SK-N-SH treated with all-trans-retinoic acid at 6 μM for 48 hours (cell line): Measurements from ENCODE around the gene GRIN1.
A peak's percentile ranks its signal among the peaks of the same experiment; 100 is the strongest.

Source experiments
- ATAC-seq: fragments of 200-7000 bp; cut with Tn5 transposase; 3 replicates; pipeline ENCODE4 v1.9.1; 2020; ENCODE audit warnings: mild to moderate bottlenecking, moderate library complexity
- ARNTL ChIP-seq: fragments of 450-650 bp; formaldehyde crosslinking; IDR thresholded peaks from 2 replicates; pipeline ENCODE4 v1.5.0; 2020; ENCODE audit warnings: low read depth, mild to moderate bottlenecking, moderate library complexity, borderline replicate concordance
- BACH2 ChIP-seq: fragments of 250-450 bp; sonication (Bioruptor Pico); IDR thresholded peaks from 2 replicates; pipeline ENCODE4 v1.9.0; 2021; ENCODE audit warnings: mild to moderate bottlenecking, borderline replicate concordance
- CSDC2 ChIP-seq: fragments of 250-450 bp; sonication (Bioruptor Pico); IDR thresholded peaks from 2 replicates; pipeline ENCODE4 v1.5.0; 2020; ENCODE audit warnings: mild to moderate bottlenecking, moderate library complexity
- ESRRG ChIP-seq: fragments of 250-450 bp; sonication (Bioruptor Pico); IDR thresholded peaks from 2 replicates; pipeline ENCODE4 v1.6.1; 2021; ENCODE audit warnings: mild to moderate bottlenecking
- GLIS3 ChIP-seq: fragments of 250-450 bp; sonication (Bioruptor Pico); IDR thresholded peaks from 2 replicates; pipeline ENCODE4 v1.5.0; 2020; ENCODE audit warnings: mild to moderate bottlenecking, moderate library complexity
- ISL1 ChIP-seq: fragments of 250-450 bp; sonication (Bioruptor Pico); IDR thresholded peaks from 2 replicates; pipeline ENCODE4 v2.1.2; 2022; ENCODE audit warnings: mild to moderate bottlenecking, moderate library complexity
- OSR1 ChIP-seq: fragments of 250-450 bp; sonication (Bioruptor Pico); IDR thresholded peaks from 2 replicates; pipeline ENCODE4 v1.8.0; 2022; ENCODE audit warnings: moderate library complexity, mild to moderate bottlenecking, inconsistent platforms
- PPARA ChIP-seq: fragments of 250-450 bp; sonication (Bioruptor Pico); IDR thresholded peaks from 2 replicates; pipeline ENCODE4 v1.5.0; 2020; ENCODE audit warnings: mild to moderate bottlenecking, borderline replicate concordance
- RARB ChIP-seq: fragments of 250-450 bp; sonication (Bioruptor Pico); IDR thresholded peaks from 2 replicates; pipeline ENCODE4 v1.8.0; 2021; ENCODE audit warnings: mild to moderate bottlenecking, moderate library complexity
- TCF4 ChIP-seq: fragments of 250-450 bp; sonication (Bioruptor Pico); IDR thresholded peaks from 2 replicates; pipeline ENCODE4 v1.8.0; 2021; ENCODE audit warnings: mild to moderate bottlenecking, moderate library complexity, borderline replicate concordance
- TOX ChIP-seq: fragments of 250-450 bp; sonication (Bioruptor Pico); IDR thresholded peaks from 2 replicates; pipeline ENCODE4 v1.8.0; 2021; ENCODE audit warnings: mild to moderate bottlenecking, moderate library complexity, borderline replicate concordance
- ZC3H10 ChIP-seq: fragments of 250-450 bp; sonication (Bioruptor Pico); IDR thresholded peaks from 2 replicates; pipeline ENCODE4 v1.5.1; 2021; ENCODE audit warnings: mild to moderate bottlenecking, moderate library complexity
- ZFP3 ChIP-seq: fragments of 250-450 bp; sonication (Bioruptor Pico); IDR thresholded peaks from 2 replicates; pipeline ENCODE4 v1.5.0; 2020; ENCODE audit warnings: mild to moderate bottlenecking, moderate library complexity
- ZNF565 ChIP-seq: fragments of 450-650 bp; formaldehyde crosslinking; conservative IDR thresholded peaks from 2 replicates; pipeline ENCODE4 v1.5.0; 2020; ENCODE audit warnings: low read depth, mild to moderate bottlenecking, moderate library complexity
- ZNF70 ChIP-seq: fragments of 450-650 bp; formaldehyde crosslinking; IDR thresholded peaks from 2 replicates; pipeline ENCODE4 v1.5.0; 2020; ENCODE audit warnings: mild to moderate bottlenecking, moderate library complexity
- ZNF8 ChIP-seq: fragments of 450-650 bp; formaldehyde crosslinking; IDR thresholded peaks from 2 replicates; pipeline ENCODE4 v1.5.0; 2020; ENCODE audit warnings: mild to moderate bottlenecking, moderate library complexity
- TF ChIP-seq, protein P1 (sequence below): fragments of 250-450 bp; sonication (Bioruptor Pico); IDR thresholded peaks from 2 replicates; pipeline ENCODE4 v1.5.1; 2020; ENCODE audit warnings: low read depth, mild to moderate bottlenecking, moderate library complexity
- TF ChIP-seq, protein P2 (sequence below): fragments of 250-450 bp; sonication (Bioruptor Pico); IDR thresholded peaks from 2 replicates; pipeline ENCODE4 v1.8.0; 2020; ENCODE audit warnings: mild to moderate bottlenecking, moderate library complexity, borderline replicate concordance
- TF ChIP-seq, protein P3 (sequence below): fragments of 250-450 bp; sonication (Bioruptor Pico); IDR thresholded peaks from 2 replicates; pipeline ENCODE4 v1.5.0; 2020; ENCODE audit warnings: mild to moderate bottlenecking, moderate library complexity
- TF ChIP-seq, protein P4 (sequence below): fragments of 250-450 bp; sonication (Bioruptor Pico); IDR thresholded peaks from 2 replicates; pipeline ENCODE4 v1.8.0; 2021; ENCODE audit warnings: low read depth, mild to moderate bottlenecking, moderate library complexity, borderline replicate concordance
- TF ChIP-seq, protein P5 (sequence below): fragments of 250-450 bp; sonication (Bioruptor Pico); IDR thresholded peaks from 2 replicates; pipeline ENCODE4 v1.5.1; 2021; ENCODE audit warnings: mild to moderate bottlenecking, moderate library complexity

The GRIN1 gene

DNA sequence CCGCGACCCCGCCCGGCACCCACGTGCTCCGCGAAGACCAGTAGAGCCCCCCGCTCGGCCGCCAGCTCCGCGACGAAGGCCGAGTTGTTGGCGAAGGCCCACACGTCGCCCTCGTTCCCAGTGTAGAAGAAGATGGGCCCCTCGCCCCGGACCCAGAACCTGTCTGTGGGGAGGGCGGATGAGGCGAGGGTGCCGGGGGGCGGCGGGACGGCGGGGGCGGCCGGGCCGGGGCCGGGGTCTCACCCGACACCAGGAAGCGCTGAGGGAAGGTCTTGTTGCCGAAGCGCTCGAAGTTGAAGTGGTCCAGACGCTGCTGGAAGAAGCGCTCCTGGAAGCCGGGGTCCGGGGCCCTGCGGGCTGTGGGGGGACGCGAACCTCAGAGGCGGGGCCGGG is 24.7 kb upstream of the GRIN1 start:
- peak; percentile 3; the same call in 2 of the 3 replicates for ATAC-seq
- TF ChIP-seq, protein P1, sequence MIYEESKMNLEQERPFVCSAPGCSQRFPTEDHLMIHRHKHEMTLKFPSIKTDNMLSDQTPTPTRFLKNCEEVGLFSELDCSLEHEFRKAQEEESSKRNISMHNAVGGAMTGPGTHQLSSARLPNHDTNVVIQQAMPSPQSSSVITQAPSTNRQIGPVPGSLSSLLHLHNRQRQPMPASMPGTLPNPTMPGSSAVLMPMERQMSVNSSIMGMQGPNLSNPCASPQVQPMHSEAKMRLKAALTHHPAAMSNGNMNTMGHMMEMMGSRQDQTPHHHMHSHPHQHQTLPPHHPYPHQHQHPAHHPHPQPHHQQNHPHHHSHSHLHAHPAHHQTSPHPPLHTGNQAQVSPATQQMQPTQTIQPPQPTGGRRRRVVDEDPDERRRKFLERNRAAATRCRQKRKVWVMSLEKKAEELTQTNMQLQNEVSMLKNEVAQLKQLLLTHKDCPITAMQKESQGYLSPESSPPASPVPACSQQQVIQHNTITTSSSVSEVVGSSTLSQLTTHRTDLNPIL (CRISPR knock-in tag): no peak
- TF ChIP-seq TCF4: no peak
- no peak for TF ChIP-seq CSDC2 (CRISPR knock-in tag)
- TF ChIP-seq, protein P2, sequence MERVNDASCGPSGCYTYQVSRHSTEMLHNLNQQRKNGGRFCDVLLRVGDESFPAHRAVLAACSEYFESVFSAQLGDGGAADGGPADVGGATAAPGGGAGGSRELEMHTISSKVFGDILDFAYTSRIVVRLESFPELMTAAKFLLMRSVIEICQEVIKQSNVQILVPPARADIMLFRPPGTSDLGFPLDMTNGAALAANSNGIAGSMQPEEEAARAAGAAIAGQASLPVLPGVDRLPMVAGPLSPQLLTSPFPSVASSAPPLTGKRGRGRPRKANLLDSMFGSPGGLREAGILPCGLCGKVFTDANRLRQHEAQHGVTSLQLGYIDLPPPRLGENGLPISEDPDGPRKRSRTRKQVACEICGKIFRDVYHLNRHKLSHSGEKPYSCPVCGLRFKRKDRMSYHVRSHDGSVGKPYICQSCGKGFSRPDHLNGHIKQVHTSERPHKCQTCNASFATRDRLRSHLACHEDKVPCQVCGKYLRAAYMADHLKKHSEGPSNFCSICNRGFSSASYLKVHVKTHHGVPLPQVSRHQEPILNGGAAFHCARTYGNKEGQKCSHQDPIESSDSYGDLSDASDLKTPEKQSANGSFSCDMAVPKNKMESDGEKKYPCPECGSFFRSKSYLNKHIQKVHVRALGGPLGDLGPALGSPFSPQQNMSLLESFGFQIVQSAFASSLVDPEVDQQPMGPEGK (CRISPR knock-in tag): no peak
- no peak for TF ChIP-seq ZNF8 (CRISPR knock-in tag)
- TF ChIP-seq TOX (CRISPR knock-in tag): no peak
- TF ChIP-seq GLIS3: no peak

DNA sequence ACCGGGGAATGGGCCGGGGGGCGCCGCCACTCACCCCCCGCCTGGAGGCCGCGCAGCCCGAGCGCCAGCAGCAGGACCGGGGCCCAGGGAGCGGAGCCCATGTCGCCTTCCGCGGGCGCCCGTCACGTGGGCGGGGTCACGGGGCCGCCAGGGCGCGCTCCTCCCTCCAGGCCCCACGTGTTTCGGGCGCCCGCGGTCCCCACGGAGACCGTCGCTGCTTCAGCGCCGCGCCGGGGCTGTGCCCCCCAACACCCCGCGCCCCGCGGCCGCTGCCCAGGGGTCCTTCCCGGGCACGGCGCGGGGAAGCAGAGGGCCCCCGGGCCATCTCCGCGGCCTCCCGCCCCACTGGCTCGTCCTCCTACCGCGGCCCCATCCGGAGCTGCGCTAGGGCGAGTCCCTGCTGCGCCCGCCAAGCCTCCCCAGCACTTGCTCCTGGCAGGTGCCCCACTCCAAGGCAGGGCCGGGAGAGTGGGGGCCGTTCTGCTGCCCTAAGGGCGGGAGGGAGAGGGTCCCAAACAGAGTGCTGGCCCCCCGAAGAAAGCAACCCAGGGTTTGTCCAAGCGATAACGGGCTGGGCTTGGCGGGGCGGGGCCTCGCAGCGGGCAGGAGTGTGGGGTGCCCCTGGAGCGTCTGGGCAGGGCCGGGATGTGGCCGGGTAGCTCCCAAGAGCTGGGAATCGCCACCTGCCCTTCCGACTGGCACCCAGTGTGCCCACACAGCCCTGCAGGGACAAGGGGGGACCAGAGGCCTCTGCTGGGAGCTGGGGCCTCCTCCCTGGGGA is 24.2 kb upstream of the GRIN1 start, which contains the start of gene DPP7:
TSS of gene DPP7 (minus strand) at position 121 of the 781 bp plus-strand sequence. CDS start at position 101, 20 bp downstream.
- peak; percentile 79 for ATAC-seq
- TF ChIP-seq ZNF70 (no peak), ARNTL (no peak), ESRRG (no peak), CSDC2 (CRISPR knock-in tag) (no peak), ZNF8 (CRISPR knock-in tag) (no peak), ZC3H10 (CRISPR knock-in tag) (no peak), RARB (CRISPR knock-in tag) (no peak), BACH2 (CRISPR knock-in tag) (no peak), PPARA (no peak), ISL1 (CRISPR knock-in tag) (no peak), GLIS3 (no peak), ZNF565 (CRISPR knock-in tag) (no peak), OSR1 (CRISPR knock-in tag) (no peak), TCF4 (no peak), ZFP3 (CRISPR knock-in tag) (no peak)
- TF ChIP-seq, protein P3, sequence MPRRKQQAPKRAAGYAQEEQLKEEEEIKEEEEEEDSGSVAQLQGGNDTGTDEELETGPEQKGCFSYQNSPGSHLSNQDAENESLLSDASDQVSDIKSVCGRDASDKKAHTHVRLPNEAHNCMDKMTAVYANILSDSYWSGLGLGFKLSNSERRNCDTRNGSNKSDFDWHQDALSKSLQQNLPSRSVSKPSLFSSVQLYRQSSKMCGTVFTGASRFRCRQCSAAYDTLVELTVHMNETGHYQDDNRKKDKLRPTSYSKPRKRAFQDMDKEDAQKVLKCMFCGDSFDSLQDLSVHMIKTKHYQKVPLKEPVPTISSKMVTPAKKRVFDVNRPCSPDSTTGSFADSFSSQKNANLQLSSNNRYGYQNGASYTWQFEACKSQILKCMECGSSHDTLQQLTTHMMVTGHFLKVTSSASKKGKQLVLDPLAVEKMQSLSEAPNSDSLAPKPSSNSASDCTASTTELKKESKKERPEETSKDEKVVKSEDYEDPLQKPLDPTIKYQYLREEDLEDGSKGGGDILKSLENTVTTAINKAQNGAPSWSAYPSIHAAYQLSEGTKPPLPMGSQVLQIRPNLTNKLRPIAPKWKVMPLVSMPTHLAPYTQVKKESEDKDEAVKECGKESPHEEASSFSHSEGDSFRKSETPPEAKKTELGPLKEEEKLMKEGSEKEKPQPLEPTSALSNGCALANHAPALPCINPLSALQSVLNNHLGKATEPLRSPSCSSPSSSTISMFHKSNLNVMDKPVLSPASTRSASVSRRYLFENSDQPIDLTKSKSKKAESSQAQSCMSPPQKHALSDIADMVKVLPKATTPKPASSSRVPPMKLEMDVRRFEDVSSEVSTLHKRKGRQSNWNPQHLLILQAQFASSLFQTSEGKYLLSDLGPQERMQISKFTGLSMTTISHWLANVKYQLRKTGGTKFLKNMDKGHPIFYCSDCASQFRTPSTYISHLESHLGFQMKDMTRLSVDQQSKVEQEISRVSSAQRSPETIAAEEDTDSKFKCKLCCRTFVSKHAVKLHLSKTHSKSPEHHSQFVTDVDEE (CRISPR knock-in tag): no peak
- TF ChIP-seq, protein P4, sequence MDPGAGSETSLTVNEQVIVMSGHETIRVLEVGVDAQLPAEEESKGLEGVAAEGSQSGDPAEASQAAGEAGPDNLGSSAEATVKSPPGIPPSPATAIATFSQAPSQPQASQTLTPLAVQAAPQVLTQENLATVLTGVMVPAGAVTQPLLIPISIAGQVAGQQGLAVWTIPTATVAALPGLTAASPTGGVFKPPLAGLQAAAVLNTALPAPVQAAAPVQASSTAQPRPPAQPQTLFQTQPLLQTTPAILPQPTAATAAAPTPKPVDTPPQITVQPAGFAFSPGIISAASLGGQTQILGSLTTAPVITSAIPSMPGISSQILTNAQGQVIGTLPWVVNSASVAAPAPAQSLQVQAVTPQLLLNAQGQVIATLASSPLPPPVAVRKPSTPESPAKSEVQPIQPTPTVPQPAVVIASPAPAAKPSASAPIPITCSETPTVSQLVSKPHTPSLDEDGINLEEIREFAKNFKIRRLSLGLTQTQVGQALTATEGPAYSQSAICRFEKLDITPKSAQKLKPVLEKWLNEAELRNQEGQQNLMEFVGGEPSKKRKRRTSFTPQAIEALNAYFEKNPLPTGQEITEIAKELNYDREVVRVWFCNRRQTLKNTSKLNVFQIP (CRISPR knock-in tag): no peak
- TF ChIP-seq, protein P5, sequence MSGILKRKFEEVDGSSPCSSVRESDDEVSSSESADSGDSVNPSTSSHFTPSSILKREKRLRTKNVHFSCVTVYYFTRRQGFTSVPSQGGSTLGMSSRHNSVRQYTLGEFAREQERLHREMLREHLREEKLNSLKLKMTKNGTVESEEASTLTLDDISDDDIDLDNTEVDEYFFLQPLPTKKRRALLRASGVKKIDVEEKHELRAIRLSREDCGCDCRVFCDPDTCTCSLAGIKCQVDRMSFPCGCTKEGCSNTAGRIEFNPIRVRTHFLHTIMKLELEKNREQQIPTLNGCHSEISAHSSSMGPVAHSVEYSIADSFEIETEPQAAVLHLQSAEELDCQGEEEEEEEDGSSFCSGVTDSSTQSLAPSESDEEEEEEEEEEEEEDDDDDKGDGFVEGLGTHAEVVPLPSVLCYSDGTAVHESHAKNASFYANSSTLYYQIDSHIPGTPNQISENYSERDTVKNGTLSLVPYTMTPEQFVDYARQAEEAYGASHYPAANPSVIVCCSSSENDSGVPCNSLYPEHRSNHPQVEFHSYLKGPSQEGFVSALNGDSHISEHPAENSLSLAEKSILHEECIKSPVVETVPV (CRISPR knock-in tag): no peak

DNA sequence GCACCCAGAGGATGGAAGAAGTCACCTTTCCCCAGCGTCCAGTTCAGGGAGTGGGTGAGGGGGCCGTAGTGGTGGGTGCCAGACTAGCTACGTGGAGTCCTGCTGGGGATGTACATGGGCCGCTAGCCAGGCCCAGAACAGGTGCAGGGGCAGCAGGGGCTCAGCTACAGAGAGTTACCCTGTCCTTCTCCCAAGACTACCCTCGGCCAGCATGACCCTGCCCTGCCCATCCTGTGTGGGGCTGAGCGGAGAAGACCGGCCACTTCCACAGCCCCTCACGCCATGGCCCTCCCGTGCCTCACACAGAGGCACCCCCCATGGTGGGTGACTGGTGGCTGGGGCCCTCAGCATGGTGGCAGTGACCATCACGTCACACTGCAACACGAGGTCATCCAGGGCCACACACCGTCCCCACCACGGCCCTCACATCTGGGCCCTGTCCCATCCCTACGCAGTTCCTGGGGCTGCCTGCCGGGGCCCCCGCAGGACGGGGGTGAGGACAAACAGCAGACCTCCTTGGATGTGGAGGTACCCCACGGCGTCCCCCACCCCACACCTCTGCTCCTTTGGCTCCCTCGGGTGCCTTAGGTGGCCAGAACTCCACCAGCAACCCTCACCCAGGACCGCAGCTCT is 23.4 kb upstream of the GRIN1 start:
- no peak; the same call in 2 of the 3 replicates for ATAC-seq
- TF ChIP-seq, protein P2 (CRISPR knock-in tag): no peak
- TF ChIP-seq, protein P1 (CRISPR knock-in tag): no peak
- no peak for TF ChIP-seq TCF4
- no peak for TF ChIP-seq CSDC2 (CRISPR knock-in tag)
- TF ChIP-seq ZNF70: no peak
- no peak for TF ChIP-seq TOX (CRISPR knock-in tag)
